ENCODE measurements around the gene LMNA. TPM values are rescaled to one million over a fixed set of nuclear protein-coding genes. Genes with fewer than 3 reads are reported as not detected.

Gene LMNA
- total and polyA plus RNA-seq, 10 donors: 33.9 to 279 (median 110) TPM

DNA sequence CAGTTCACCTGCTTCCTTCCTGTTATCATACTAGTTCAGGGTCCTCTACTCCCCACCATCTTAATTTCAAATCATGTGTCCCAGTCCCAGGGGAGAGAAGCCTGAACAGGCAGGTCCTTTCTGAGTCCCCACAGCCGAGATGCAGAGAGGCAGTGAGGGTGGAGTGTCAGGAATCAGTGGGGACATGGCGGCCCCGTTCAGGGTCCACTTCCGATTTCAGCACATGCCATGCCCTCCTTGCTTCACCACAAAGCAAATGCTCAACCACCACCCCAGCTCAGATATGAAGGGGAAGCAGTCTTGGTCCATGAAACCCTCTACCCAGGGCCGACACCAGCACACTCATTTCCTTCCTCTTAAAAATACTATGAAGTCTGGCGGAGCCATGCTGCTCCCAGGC is 33.7 kb downstream of the LMNA start:
- H3K36me3 ChIP-seq: no peaks in the 10 kb centered on the region
- peak overlapping the region; percentile 53 to 92 (median 82) for H3K27ac ChIP-seq
- 8 to 25% (median 11%) methylated on average over 6 of the region's 6 CpGs for WGBS, 5 donors
- intact Hi-C loops (cut with DNase I; ENCODE audit: low total_unique reads): no loop called here
- H3K4me3 ChIP-seq: peak overlapping the region in 1 of 8 donors; percentile 47
- peaks cover 0 to 13% (median 0%) of the 10 kb centered on the region in 7 donors for H3K27me3 ChIP-seq (replicated peaks in 1 of 7)
- H3K9me3 ChIP-seq: no peaks in the 10 kb centered on the region
- peaks cover 34 to 77% (median 73%) of the 10 kb centered on the region in 6 donors for H3K4me1 ChIP-seq
- peak; percentile 86 for DNase-seq
- peak in 2 of 3 donors; percentile 49 to 55 for TF ChIP-seq POLR2AphosphoS5 (IDR thresholded peaks at IDR 0.05)
- TF ChIP-seq, protein P1, sequence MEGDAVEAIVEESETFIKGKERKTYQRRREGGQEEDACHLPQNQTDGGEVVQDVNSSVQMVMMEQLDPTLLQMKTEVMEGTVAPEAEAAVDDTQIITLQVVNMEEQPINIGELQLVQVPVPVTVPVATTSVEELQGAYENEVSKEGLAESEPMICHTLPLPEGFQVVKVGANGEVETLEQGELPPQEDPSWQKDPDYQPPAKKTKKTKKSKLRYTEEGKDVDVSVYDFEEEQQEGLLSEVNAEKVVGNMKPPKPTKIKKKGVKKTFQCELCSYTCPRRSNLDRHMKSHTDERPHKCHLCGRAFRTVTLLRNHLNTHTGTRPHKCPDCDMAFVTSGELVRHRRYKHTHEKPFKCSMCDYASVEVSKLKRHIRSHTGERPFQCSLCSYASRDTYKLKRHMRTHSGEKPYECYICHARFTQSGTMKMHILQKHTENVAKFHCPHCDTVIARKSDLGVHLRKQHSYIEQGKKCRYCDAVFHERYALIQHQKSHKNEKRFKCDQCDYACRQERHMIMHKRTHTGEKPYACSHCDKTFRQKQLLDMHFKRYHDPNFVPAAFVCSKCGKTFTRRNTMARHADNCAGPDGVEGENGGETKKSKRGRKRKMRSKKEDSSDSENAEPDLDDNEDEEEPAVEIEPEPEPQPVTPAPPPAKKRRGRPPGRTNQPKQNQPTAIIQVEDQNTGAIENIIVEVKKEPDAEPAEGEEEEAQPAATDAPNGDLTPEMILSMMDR (IDR thresholded peaks at IDR 0.05 in 8 of 11, conservative IDR thresholded peaks at IDR 0.05 in 3 of 11): no peak

DNA sequence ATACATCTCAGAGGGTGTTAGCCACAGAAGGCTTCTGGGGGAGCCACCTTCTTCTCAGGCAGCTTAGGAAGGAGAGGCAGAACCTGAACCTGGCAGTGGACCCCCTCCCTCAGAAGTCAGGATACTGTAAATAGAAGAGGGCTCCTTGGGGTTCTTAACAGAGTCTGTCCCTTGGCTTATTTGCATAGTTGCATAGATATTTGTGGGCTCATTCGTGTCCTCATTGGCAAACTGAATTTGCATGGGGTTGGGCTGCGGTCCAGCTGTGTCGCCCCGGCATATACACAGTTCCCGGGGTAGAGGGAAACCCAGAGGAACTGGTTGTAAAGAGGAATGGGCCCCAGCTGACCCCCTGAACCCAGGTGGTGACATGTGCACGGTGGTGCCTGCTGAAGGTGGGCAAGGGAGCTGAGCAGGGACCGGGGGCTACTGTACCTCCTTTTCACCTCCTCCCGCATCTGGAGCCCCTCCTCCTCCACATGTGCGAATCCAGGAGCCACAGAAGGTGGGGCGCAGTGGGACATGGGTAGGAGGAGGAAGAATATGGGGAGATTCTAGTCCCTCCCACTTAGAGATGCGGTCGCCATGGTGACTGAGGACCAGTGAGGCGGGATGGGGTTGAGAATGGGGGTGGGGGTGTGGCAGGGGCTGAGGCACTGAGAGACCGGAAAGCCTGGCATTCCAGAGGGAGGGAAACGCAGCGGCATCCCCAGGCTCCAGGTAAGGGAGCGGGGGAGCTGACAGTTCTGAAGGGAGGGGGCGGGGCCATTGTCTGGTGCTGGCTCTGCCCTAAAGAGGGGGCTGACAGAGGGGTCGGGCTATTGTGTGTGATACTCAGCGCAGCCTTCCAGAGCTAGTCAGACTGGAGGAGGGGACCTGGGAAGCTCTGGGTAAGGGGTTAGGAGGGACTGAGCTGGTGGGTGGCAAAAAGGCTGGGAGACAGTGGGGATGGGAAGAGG is 35.1 kb downstream of the LMNA start:
- no peaks in the 10 kb centered on the region for H3K9me3 ChIP-seq
- WGBS, 5 donors: 49 to 64% (median 58%) methylated on average over 19 to 20 of the region's 20 CpGs
- peak in 1 of 3 donors; percentile 24 for TF ChIP-seq POLR2AphosphoS5 (IDR thresholded peaks at IDR 0.05)
- TF ChIP-seq, protein P1 (IDR thresholded peaks at IDR 0.05 in 8 of 11, conservative IDR thresholded peaks at IDR 0.05 in 3 of 11): no peak
- TF ChIP-seq POLR2A (IDR thresholded peaks at IDR 0.05): no peak
- peaks cover 42 to 92% (median 85%) of the 10 kb centered on the region in 6 donors for H3K4me1 ChIP-seq
- peak overlapping the region in 7 of 8 donors; percentile 72 to 92 (median 87) for H3K27ac ChIP-seq
- peak overlapping the region in 2 of 8 donors; percentile 6 to 47 for H3K4me3 ChIP-seq
- H3K36me3 ChIP-seq: no peaks in the 10 kb centered on the region
- intact Hi-C loops (cut with DNase I; ENCODE audit: low total_unique reads): no loop called here
- peaks cover 0 to 13% (median 0%) of the 10 kb centered on the region in 7 donors for H3K27me3 ChIP-seq (replicated peaks in 1 of 7)
- DNase-seq: peak; percentile 79

GRCh38 chr1:156150333-156151011 is 36.0 kb downstream of the LMNA start:
- WGBS, 5 donors: 53 to 77% (median 67%) methylated on average over 9 to 10 of the region's 10 CpGs
- peaks cover 0 to 13% (median 0%) of the 10 kb centered on the region in 7 donors for H3K27me3 ChIP-seq (replicated peaks in 1 of 7)
- TF ChIP-seq POLR2A (IDR thresholded peaks at IDR 0.05) (no peak), POLR2AphosphoS5 (IDR thresholded peaks at IDR 0.05) (no peak)
- TF ChIP-seq, protein P1 (IDR thresholded peaks at IDR 0.05 in 8 of 11, conservative IDR thresholded peaks at IDR 0.05 in 3 of 11): no peak
- no peaks in the 10 kb centered on the region for H3K36me3 ChIP-seq
- peaks cover 42 to 100% (median 90%) of the 10 kb centered on the region in 6 donors for H3K4me1 ChIP-seq
- H3K27ac ChIP-seq: peak overlapping the region in 5 of 8 donors; percentile 25 to 92 (median 66)
- intact Hi-C loops (cut with DNase I; ENCODE audit: low total_unique reads): no loop called here
- no peak for DNase-seq
- peak overlapping the region in 1 of 8 donors; percentile 47 for H3K4me3 ChIP-seq
- no peaks in the 10 kb centered on the region for H3K9me3 ChIP-seq

Measured in spleen (tissue), 11 donors.